GM19023 (cell line): ENCODE measurements around the gene GCKR.

Experiments
- ATAC-seq: cut with Tn5 transposase; IDR thresholded peaks from one replicate; pipeline ENCODE4 v1.9.1; 2021; ENCODE audit warnings: mild to moderate bottlenecking, moderate library complexity; ENCODE audit not compliant: unreplicated experiment

GCKR gene, protein sequence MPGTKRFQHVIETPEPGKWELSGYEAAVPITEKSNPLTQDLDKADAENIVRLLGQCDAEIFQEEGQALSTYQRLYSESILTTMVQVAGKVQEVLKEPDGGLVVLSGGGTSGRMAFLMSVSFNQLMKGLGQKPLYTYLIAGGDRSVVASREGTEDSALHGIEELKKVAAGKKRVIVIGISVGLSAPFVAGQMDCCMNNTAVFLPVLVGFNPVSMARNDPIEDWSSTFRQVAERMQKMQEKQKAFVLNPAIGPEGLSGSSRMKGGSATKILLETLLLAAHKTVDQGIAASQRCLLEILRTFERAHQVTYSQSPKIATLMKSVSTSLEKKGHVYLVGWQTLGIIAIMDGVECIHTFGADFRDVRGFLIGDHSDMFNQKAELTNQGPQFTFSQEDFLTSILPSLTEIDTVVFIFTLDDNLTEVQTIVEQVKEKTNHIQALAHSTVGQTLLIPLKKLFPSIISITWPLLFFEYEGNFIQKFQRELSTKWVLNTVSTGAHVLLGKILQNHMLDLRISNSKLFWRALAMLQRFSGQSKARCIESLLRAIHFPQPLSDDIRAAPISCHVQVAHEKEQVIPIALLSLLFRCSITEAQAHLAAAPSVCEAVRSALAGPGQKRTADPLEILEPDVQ

GRCh38 chr2:27496357-27497287 lies at the start of gene GCKR:
TSS of gene GCKR (plus strand) at chr2:27496839. CDS start at chr2:27496905, 66 bp downstream.
- no peak for ATAC-seq

DNA sequence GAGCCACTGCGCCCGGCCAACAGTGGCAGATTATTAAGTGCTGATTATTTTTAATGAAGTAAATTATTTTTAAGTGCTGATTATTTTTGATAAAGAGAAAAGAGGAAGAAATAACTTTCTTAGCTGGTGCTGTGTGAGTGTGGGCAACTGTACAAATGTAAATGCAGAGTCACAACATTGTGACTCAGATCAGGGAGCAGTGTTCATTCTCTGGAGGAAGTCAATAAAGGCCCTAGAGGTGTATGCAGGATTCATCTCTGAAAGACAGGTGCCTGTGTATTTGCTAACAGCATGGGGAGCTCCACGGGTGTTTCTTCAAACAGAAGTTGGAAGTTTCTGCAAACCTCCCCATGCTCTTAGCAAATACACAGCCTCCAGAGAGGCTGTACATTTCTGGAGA lies 48.3 kb upstream of the GCKR start:
- ATAC-seq, result no peak

DNA sequence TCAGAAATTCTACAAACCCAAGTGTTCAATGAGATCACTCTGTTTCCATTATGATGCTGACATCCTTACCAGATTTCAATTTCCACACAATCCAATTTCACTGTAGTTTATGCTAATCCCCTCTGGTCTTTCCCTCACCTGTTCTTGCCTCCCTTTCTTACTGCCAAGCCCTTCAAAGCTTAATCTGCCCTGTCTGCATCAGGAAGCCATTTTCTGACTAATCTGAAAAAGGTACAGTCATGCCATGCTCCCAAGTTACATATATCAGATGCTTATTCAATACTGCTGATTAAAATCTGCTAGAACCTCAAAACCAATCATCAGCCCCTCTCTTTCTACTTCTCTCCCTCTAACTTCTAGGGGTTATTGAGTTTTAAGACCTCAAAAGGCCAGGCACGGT lies 45.5 kb upstream of the GCKR start:
- no peak for ATAC-seq

DNA sequence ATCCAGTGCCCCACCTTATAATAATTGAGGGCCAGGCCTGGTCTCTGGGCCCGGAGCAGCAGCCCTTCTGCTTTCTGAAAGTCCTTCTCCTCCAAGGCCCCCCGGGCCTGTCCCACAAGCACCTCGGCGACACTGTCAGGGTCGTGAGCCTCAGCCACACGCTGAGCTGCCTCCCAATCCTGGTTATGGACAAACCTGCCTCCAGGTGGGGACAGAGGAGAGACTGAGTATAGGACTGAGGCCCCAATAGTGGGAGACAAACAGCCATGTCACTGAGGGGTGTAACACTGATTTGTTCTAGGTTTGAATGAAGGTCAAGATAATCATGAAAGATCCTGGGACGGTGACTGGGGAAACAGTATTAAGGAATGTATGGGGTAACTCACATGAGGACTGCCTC lies 42.7 kb upstream of the GCKR start:
- no peak for ATAC-seq

DNA sequence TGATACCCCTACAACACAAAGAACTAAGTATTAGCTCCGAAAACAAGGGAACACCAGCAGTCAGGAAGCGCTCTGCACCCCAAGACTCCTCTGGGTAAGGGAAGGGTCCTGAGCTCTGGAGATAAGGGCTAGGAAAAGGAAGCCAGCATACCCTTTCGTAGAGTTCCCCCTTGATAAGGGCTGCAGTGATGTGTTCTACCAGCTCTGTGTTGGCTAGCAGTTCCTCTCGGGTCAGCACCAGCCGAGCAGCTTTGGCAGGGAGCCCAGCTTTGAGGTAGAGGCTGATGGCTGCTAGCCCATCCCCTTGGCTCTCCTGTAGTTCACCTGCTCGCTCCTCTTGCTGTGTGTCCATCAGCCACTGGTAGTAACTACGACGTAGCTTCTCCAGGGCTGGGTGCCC lies 35.5 kb upstream of the GCKR start:
- ATAC-seq, result no peak

GRCh38 chr2:27464443-27464842 lies 32.2 kb upstream of the GCKR start:
- no peak for ATAC-seq

DNA sequence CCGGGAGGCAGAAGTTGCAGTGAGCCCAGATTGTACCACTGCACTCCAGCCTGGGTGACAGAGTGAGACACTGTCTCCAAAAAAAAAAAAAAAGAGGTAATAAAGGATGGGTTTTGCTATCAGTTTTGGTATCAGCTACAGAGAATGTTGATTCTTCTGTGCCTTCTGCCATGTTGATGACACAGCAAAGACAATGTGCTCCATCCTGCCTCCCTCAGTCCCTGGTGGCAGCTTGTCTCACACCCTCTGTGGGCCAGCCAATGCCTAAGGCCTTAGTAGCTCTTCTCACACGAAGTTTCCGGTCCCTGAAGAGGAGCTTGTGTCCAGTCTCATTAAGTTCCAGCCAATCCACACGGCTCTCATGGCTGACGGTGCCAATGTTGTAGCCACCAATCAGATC lies 24.7 kb upstream of the GCKR start:
- no peak for ATAC-seq

DNA sequence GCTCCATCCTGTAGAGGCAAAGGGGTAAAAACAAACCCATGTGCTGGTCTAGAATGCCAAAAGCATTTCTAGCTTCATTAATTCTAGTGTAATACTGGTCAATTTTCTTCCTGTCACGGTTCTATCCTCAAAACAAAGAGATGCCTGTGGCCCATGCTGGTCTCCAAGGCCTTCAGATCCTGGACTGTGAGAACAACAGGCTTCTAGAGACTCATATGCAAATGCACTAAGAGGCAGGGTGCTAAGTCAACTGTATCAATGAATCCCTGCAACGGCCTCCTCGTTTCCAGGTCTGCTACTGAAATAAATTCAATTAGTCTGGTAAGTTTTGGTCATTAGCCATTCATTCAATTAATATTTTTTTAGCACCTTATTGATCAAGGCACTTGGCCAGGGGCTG lies 11.1 kb upstream of the GCKR start:
- ATAC-seq, result no peak

- ATAC-seq, result peak; percentile 3
Measured at GRCh38 chr2:27489118-27489497, 7.5 kb upstream of the GCKR start.

DNA sequence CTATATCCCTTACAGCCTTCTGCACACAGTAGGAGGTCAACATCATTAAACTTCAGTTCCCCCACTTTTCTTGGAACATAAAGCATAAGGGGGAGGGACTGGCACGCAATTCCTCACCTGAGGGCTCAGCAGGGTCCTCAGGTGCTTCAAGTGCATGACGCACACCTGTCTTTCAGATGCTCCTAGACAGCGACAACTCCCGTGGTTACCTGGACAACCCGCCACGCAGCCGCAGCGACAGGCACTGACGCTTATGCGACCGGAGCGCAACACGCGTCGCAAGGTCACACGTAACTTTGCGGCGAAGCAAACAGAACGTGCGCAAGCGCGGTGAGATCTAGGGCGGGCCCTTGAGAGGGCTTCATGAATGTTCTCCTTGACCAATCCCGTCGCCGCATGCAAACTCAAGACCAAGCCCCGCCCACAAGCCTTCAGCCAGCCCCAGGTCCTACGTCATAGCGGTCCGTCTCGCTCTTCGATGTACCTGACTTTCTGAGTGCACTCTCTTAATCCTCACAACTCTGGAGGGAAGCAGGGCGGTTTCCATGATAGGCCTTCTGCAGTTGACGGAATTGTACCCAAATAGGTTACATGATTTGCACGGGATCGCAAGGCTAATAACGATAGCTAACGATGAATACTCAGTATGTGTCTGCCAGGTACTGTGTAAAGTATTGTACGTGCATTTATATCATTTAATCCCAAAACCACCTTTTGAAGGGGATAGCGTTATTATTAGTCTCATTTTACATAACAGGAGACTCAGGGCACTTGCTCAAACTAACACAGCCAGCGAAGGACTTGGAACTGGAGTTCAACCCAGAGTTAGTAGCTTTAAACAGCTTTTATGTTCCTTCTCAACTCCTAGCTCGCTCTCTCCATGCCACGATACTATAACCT lies 6.9 kb upstream of the GCKR start, which contains the start of gene IFT172:
TSS of gene IFT172 (minus strand) at position 246 of the 900 bp plus-strand sequence. CDS start at position 156, 90 bp downstream.
- ATAC-seq, result peak; percentile 93

GRCh38 chr2:27492557-27492956 lies 4.1 kb upstream of the GCKR start:
- no peak for ATAC-seq

DNA sequence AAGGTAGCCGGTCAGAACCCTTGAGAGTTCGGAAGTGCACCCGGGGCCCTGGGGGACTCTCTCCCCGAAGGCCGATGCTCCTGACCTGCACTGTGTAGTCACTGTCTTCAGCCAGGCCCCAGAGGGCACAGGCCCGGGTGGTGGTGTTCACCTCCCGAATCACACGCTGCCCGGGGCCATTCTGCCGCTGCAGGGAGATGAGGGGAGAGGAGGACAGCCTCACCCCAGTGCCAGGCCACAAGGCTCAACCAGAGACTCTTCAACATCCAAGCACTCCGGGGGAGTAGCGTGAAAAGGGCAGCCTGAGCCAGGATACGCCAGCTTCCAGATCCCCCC lies 2.7 kb upstream of the GCKR start:
- no peak for ATAC-seq

GRCh38 chr2:27494284-27494943 lies 2.2 kb upstream of the GCKR start:
- ATAC-seq, result no peak

GRCh38 chr2:27494944-27495554 lies 1.6 kb upstream of the GCKR start, which contains the start of gene FNDC4:
TSS of gene FNDC4 (minus strand) at chr2:27495200. CDS start at chr2:27494679, 521 bp downstream.
- ATAC-seq, result no peak

GRCh38 chr2:27495840-27496356 lies 741 bp upstream of the GCKR start:
- ATAC-seq, result no peak

DNA sequence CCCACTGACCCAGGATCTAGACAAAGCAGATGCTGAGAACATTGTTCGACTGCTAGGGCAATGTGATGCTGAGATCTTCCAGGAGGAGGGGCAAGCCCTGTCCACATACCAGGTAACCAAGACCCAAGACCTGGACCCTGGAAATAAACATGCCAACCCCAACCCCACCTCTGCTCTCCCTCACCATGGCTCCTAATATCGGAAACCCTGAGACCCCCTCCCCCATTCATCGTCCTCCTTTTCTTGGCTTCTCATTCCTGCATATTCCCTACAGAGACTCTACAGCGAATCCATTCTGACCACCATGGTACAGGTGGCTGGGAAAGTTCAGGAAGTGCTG lies 619 bp downstream of the GCKR start:
- ATAC-seq, result no peak

- no peak for ATAC-seq
Measured at GRCh38 chr2:27498975-27499374, 2.3 kb downstream of the GCKR start.

GRCh38 chr2:27501042-27501441 lies 4.4 kb downstream of the GCKR start:
- no peak for ATAC-seq

DNA sequence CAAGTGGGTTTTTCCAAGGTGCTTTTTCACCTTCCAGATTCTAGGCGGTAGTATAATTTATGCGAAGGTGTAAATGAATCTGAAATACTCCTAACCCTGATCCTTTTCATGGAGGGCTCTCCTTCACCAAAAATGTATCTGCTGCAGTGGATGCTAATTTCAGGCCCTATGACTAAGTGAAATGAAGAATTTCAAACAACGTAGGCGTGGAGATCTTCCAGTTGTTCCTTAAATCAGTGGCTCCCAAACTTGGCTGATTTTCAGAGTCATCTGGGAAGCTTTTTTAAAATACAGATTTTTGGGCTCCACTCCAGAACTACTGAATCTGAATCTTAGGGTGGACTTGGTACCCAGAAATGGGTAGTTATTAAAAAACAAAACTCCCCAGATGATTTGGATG lies 5.5 kb downstream of the GCKR start:
- ATAC-seq, result no peak
